ENCODE results near the gene MAN2C1.

DNA sequence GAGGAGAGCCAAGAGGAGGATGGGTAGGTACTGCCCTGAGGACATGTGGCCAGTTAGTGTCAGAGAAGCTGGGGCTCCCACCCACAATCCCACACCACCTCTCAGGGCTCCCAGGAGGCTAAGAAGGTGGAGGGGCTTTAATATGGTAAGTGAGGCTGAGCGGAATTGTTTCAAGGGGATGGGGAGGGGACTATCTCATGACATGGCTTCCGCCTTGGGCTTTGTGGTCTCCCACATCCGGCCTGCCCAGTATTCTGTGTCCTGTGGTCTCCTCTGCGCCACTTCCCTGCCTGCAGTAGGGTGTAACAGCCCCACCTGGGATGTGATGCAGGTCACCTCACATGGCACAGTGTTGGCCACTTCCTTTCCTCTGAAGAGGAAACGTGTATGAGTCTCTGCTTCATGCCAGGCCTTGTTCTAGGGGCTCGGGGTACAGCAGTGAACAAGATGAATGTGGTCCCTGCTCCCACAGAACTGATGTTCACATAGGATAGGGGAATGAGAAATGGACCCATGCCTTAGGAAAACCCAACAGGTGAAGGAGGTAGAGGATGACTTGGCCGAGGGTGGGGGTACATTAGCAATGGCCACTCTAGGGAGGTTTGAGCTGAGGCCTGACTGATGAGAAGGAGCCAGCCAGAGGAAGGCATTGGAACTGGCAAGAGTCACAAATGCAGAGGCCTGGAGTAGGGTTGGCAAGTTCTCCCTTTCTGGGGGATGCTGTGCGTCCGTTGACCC lies 18.4 kb downstream of the MAN2C1 start:
- TF ChIP-seq, protein P1, sequence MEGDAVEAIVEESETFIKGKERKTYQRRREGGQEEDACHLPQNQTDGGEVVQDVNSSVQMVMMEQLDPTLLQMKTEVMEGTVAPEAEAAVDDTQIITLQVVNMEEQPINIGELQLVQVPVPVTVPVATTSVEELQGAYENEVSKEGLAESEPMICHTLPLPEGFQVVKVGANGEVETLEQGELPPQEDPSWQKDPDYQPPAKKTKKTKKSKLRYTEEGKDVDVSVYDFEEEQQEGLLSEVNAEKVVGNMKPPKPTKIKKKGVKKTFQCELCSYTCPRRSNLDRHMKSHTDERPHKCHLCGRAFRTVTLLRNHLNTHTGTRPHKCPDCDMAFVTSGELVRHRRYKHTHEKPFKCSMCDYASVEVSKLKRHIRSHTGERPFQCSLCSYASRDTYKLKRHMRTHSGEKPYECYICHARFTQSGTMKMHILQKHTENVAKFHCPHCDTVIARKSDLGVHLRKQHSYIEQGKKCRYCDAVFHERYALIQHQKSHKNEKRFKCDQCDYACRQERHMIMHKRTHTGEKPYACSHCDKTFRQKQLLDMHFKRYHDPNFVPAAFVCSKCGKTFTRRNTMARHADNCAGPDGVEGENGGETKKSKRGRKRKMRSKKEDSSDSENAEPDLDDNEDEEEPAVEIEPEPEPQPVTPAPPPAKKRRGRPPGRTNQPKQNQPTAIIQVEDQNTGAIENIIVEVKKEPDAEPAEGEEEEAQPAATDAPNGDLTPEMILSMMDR (IDR thresholded peaks at IDR 0.05) = no peak
- TF ChIP-seq, protein P2, sequence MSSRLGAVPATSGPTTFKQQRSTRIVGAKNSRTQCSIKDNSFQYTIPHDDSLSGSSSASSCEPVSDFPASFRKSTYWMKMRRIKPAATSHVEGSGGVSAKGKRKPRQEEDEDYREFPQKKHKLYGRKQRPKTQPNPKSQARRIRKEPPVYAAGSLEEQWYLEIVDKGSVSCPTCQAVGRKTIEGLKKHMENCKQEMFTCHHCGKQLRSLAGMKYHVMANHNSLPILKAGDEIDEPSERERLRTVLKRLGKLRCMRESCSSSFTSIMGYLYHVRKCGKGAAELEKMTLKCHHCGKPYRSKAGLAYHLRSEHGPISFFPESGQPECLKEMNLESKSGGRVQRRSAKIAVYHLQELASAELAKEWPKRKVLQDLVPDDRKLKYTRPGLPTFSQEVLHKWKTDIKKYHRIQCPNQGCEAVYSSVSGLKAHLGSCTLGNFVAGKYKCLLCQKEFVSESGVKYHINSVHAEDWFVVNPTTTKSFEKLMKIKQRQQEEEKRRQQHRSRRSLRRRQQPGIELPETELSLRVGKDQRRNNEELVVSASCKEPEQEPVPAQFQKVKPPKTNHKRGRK (CRISPR knock-in tag; IDR thresholded peaks at IDR 0.05; ENCODE audit: borderline replicate concordance) = no peak
- TF ChIP-seq, protein P3, sequence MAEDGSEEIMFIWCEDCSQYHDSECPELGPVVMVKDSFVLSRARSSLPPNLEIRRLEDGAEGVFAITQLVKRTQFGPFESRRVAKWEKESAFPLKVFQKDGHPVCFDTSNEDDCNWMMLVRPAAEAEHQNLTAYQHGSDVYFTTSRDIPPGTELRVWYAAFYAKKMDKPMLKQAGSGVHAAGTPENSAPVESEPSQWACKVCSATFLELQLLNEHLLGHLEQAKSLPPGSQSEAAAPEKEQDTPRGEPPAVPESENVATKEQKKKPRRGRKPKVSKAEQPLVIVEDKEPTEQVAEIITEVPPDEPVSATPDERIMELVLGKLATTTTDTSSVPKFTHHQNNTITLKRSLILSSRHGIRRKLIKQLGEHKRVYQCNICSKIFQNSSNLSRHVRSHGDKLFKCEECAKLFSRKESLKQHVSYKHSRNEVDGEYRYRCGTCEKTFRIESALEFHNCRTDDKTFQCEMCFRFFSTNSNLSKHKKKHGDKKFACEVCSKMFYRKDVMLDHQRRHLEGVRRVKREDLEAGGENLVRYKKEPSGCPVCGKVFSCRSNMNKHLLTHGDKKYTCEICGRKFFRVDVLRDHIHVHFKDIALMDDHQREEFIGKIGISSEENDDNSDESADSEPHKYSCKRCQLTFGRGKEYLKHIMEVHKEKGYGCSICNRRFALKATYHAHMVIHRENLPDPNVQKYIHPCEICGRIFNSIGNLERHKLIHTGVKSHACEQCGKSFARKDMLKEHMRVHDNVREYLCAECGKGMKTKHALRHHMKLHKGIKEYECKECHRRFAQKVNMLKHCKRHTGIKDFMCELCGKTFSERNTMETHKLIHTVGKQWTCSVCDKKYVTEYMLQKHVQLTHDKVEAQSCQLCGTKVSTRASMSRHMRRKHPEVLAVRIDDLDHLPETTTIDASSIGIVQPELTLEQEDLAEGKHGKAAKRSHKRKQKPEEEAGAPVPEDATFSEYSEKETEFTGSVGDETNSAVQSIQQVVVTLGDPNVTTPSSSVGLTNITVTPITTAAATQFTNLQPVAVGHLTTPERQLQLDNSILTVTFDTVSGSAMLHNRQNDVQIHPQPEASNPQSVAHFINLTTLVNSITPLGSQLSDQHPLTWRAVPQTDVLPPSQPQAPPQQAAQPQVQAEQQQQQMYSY (CRISPR knock-in tag; IDR thresholded peaks at IDR 0.05) = no peak
- TF ChIP-seq, protein P4, sequence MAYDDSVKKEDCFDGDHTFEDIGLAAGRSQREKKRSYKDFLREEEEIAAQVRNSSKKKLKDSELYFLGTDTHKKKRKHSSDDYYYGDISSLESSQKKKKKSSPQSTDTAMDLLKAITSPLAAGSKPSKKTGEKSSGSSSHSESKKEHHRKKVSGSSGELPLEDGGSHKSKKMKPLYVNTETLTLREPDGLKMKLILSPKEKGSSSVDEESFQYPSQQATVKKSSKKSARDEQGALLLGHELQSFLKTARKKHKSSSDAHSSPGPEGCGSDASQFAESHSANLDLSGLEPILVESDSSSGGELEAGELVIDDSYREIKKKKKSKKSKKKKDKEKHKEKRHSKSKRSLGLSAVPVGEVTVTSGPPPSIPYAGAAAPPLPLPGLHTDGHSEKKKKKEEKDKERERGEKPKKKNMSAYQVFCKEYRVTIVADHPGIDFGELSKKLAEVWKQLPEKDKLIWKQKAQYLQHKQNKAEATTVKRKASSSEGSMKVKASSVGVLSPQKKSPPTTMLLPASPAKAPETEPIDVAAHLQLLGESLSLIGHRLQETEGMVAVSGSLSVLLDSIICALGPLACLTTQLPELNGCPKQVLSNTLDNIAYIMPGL (CRISPR knock-in tag; IDR thresholded peaks at IDR 0.05) = no peak
- TF ChIP-seq NR2C2 (CRISPR knock-in tag; IDR thresholded peaks at IDR 0.05) = no peak
